Immature natural killer cell (primary cell): Measurements from ENCODE around the gene PTK6. TPM values are rescaled to one million over a fixed set of nuclear protein-coding genes. Genes with fewer than 3 reads are reported as not detected.

Experiments
- DNase-seq, 3 donors: peaks; one replicate each; pipeline ENCODE4 v3.0.0; 2022; ENCODE audit warnings: mixed read lengths in 1 of 3
- H3K27ac Mint-ChIP-seq, 6 donors: one replicate each; pipeline ENCODE4 v1.8.0; 2020; ENCODE audit warnings: mixed read lengths in 6 of 6, mild to moderate bottlenecking in 5 of 6, inconsistent platforms in 4 of 6, moderate library complexity in 3 of 6
- H3K27me3 Mint-ChIP-seq, 3 donors: one replicate each; pipeline ENCODE4 v1.8.0; 2020 to 2021; ENCODE audit warnings: low read depth in 3 of 3, mild to moderate bottlenecking in 3 of 3, mixed read lengths in 3 of 3, moderate library complexity in 3 of 3, inconsistent platforms in 1 of 3
- H3K36me3 Mint-ChIP-seq, 3 donors: one replicate each; pipeline ENCODE4 v1.8.0; 2020; ENCODE audit warnings: mixed read lengths in 3 of 3, inconsistent platforms in 2 of 3, mild to moderate bottlenecking in 2 of 3
- H3K4me1 Mint-ChIP-seq, 2 donors: one replicate each; pipeline ENCODE4 v1.8.0; 2020; ENCODE audit warnings: inconsistent platforms in 2 of 2, mild to moderate bottlenecking in 2 of 2, mixed read lengths in 2 of 2, moderate library complexity in 1 of 2
- H3K4me3 Mint-ChIP-seq, 5 donors: one replicate each; pipeline ENCODE4 v1.8.0; 2020; ENCODE audit warnings: mild to moderate bottlenecking in 5 of 5, mixed read lengths in 5 of 5, inconsistent platforms in 3 of 5, moderate library complexity in 3 of 5
- H3K9me3 Mint-ChIP-seq, 6 donors: one replicate each; pipeline ENCODE4 v1.8.0; 2020; ENCODE audit warnings: mild to moderate bottlenecking in 6 of 6, mixed read lengths in 6 of 6, inconsistent platforms in 4 of 6, moderate library complexity in 3 of 6
- polyA plus RNA-seq, 3 donors: library from polyadenylated mRNA; unstranded; fragments of 300-500 nt; fragmentation: Illumina TruSeq; gene quantifications; one replicate each; pipeline ENCODE4 v1.2.3, GENCODE V29; 2021

The PTK6 gene
- polyA plus RNA-seq, 3 donors from 2014 or later = 0.37 TPM; not detected in 2

GRCh38 chr20:63503524-63503923 is 33.7 kb downstream of the PTK6 start:
- Mint-ChIP-seq H3K4me3 (no peak overlapping the region), H3K9me3 (peaks cover 0 to 5% (median 0%) of the 10 kb centered on the region in 6 donors), H3K27ac (no peak overlapping the region), H3K27me3 (peaks cover 2 to 5% (median 3%) of the 10 kb centered on the region in 3 donors), H3K36me3 (peaks cover 0 to 3% (median 3%) of the 10 kb centered on the region in 3 donors), H3K4me1 (no peaks in the 10 kb centered on the region)
- DNase-seq = no peak

GRCh38 chr20:63502671-63503172 is 34.5 kb downstream of the PTK6 start:
- peaks cover 2 to 4% (median 3%) of the 10 kb centered on the region in 3 donors for H3K27me3 Mint-ChIP-seq
- no peak overlapping the region for H3K4me3 Mint-ChIP-seq
- H3K36me3 Mint-ChIP-seq = peaks cover 0 to 3% (median 3%) of the 10 kb centered on the region in 3 donors
- H3K4me1 Mint-ChIP-seq = no peaks in the 10 kb centered on the region
- no peak overlapping the region for H3K27ac Mint-ChIP-seq
- peaks cover 0 to 5% (median 0%) of the 10 kb centered on the region in 6 donors for H3K9me3 Mint-ChIP-seq
- DNase-seq = no peak

GRCh38 chr20:63501818-63502670 is 35.1 kb downstream of the PTK6 start:
- H3K4me1 Mint-ChIP-seq = no peaks in the 10 kb centered on the region

GRCh38 chr20:63500902-63501817 is 36.0 kb downstream of the PTK6 start:
- Mint-ChIP-seq H3K4me3 (peak overlapping the region in 3 of 5 donors; percentile 33 to 73 (median 58)), H3K27me3 (peaks cover 6 to 8% (median 7%) of the 10 kb centered on the region in 3 donors), H3K9me3 (peaks cover 0 to 5% (median 0%) of the 10 kb centered on the region in 6 donors), H3K36me3 (peaks cover 0 to 3% (median 3%) of the 10 kb centered on the region in 3 donors), H3K4me1 (peaks cover 0 to 1% of the 10 kb centered on the region in 2 donors), H3K27ac (no peak overlapping the region)
- DNase-seq = no peak

More at GRCh38 chr20:63501818-63502670, 35.1 kb downstream of the PTK6 start:
- H3K27ac Mint-ChIP-seq = no peak overlapping the region
- no peak for DNase-seq
- peaks cover 2 to 7% (median 4%) of the 10 kb centered on the region in 3 donors for H3K27me3 Mint-ChIP-seq
- no peak overlapping the region for H3K4me3 Mint-ChIP-seq
- peaks cover 0 to 3% (median 3%) of the 10 kb centered on the region in 3 donors for H3K36me3 Mint-ChIP-seq
- peaks cover 0 to 5% (median 0%) of the 10 kb centered on the region in 6 donors for H3K9me3 Mint-ChIP-seq

- H3K9me3 Mint-ChIP-seq = peaks cover 0 to 5% (median 0%) of the 10 kb centered on the region in 6 donors
Observed at GRCh38 chr20:63500151-63500901, 36.9 kb downstream of the PTK6 start.

GRCh38 chr20:63499338-63499969 is 37.7 kb downstream of the PTK6 start:
- H3K4me3 Mint-ChIP-seq = peak overlapping the region in 2 of 5 donors; percentile 5 to 30
- no peaks in the 10 kb centered on the region for H3K9me3 Mint-ChIP-seq
- H3K36me3 Mint-ChIP-seq = peaks cover 0 to 3% (median 0%) of the 10 kb centered on the region in 3 donors
- no peak for DNase-seq
- H3K27me3 Mint-ChIP-seq = peaks cover 4 to 8% (median 5%) of the 10 kb centered on the region in 3 donors
- peaks cover 0 to 2% of the 10 kb centered on the region in 2 donors for H3K4me1 Mint-ChIP-seq
- H3K27ac Mint-ChIP-seq = no peak overlapping the region

More at GRCh38 chr20:63500151-63500901, 36.9 kb downstream of the PTK6 start:
- peaks cover 4 to 10% (median 8%) of the 10 kb centered on the region in 3 donors for H3K27me3 Mint-ChIP-seq
- DNase-seq = no peak
- no peak overlapping the region for H3K4me3 Mint-ChIP-seq
- H3K27ac Mint-ChIP-seq = no peak overlapping the region
- H3K4me1 Mint-ChIP-seq = peaks cover 0 to 2% of the 10 kb centered on the region in 2 donors
- peaks cover 0 to 3% (median 3%) of the 10 kb centered on the region in 3 donors for H3K36me3 Mint-ChIP-seq

- peaks cover 0 to 2% of the 10 kb centered on the region in 2 donors for H3K4me1 Mint-ChIP-seq
- H3K4me3 Mint-ChIP-seq = peak within 1 kb of the TSS in 2 of 5 donors; percentile 5 to 30
- DNase-seq = peak; percentile 40 to 55 (median 51)
- peaks cover 0 to under 1% (median 0%) of the 10 kb centered on the region in 3 donors for H3K36me3 Mint-ChIP-seq
- peaks cover 4 to 8% (median 5%) of the 10 kb centered on the region in 3 donors for H3K27me3 Mint-ChIP-seq
- H3K9me3 Mint-ChIP-seq = no peaks in the 10 kb centered on the region
- no peak within 1 kb of the TSS for H3K27ac Mint-ChIP-seq
Observed at GRCh38 chr20:63498960-63499337, 38.2 kb downstream of the PTK6 start, which contains the start of gene EEF1A2. TSS of gene EEF1A2 (minus strand) at chr20:63499083. CDS start at chr20:63497763, 1,320 bp downstream.

GRCh38 chr20:63497946-63498935 is 38.9 kb downstream of the PTK6 start:
- Mint-ChIP-seq H3K27me3 (peaks cover 4 to 8% (median 5%) of the 10 kb centered on the region in 3 donors), H3K27ac (no peak overlapping the region), H3K4me3 (no peak overlapping the region), H3K4me1 (peaks cover 0 to 2% of the 10 kb centered on the region in 2 donors), H3K9me3 (no peaks in the 10 kb centered on the region), H3K36me3 (no peaks in the 10 kb centered on the region)
- no peak for DNase-seq

GRCh38 chr20:63497138-63497945 is 39.8 kb downstream of the PTK6 start:
- Mint-ChIP-seq H3K9me3 (no peaks in the 10 kb centered on the region), H3K4me1 (peaks cover 0 to 2% of the 10 kb centered on the region in 2 donors), H3K27ac (no peak overlapping the region), H3K4me3 (no peak overlapping the region), H3K27me3 (peaks cover 4 to 8% (median 5%) of the 10 kb centered on the region in 3 donors), H3K36me3 (no peaks in the 10 kb centered on the region)
- no peak for DNase-seq

- H3K9me3 Mint-ChIP-seq = no peaks in the 10 kb centered on the region
- H3K4me1 Mint-ChIP-seq = peaks cover 0 to 2% of the 10 kb centered on the region in 2 donors
- H3K36me3 Mint-ChIP-seq = no peaks in the 10 kb centered on the region
- no peak overlapping the region for H3K27ac Mint-ChIP-seq
- peak overlapping the region in 1 of 5 donors; percentile 62 for H3K4me3 Mint-ChIP-seq
- no peak for DNase-seq
- peaks cover 5 to 8% (median 6%) of the 10 kb centered on the region in 3 donors for H3K27me3 Mint-ChIP-seq
Observed at GRCh38 chr20:63496596-63497120, 40.5 kb downstream of the PTK6 start.
